ENCODE measurements around the gene TBC1D13.

GRCh38 chr9:128828267-128828666, 41.2 kb downstream of the TBC1D13 start:
- no peak for TF ChIP-seq CTCF (IDR thresholded peaks at IDR 0.05; ENCODE audit: insufficient read depth, low read length)
- no peak for TF ChIP-seq POLR2AphosphoS5 (IDR thresholded peaks at IDR 0.05; ENCODE audit: low read depth)
